K562 (cell line): ENCODE measurements around the gene ATXN7. TPM values are rescaled to one million over a fixed set of nuclear protein-coding genes. Genes with fewer than 3 reads are reported as not detected.
A peak's percentile ranks its signal among the peaks of the same experiment; 100 is the strongest.

Source experiments
- ATAC-seq: fragments of 200-7000 bp; cut with Tn5 transposase; 3 replicates; pipeline ENCODE4 v1.9.1; 2020; ENCODE audit warnings: moderate library complexity
- BruUV-seq: library from RNA; stranded (reverse); fragments of 400-500 nt; replicated peaks from 2 replicates; lab custom pipeline; 2021; lab: Mats Ljungman, UMichigan
- CTCF ChIA-PET: fragments of 300-600 bp; formaldehyde crosslinking; extraction: SDS; loops from one replicate; lab custom pipeline; 2021; ENCODE audit warnings: low intra/inter-chr PET ratio; lab: Yijun Ruan, JAX
- POLR2A ChIA-PET: fragments of 300-600, 350-650 bp; sonication (Branson Sonifier 250); formaldehyde crosslinking; extraction: SDS; loops from one replicate; lab custom pipeline; 2021; ENCODE audit warnings: antibody characterized with exemption, inconsistent platforms; lab: Yijun Ruan, JAX
- DNase-seq, 4 experiments: peaks; one replicate each; pipeline versions ENCODE4 v3.0.0 to v3.0.0-alpha.2; 2011 to 2018; ENCODE audit warnings: low spot score in 3 of 4, mixed read lengths in 3 of 4; ENCODE audit errors: extremely low read depth in 1 of 4
- FAIRE-seq: peaks from 2 replicates; lab custom pipeline; 2011; peaks lifted over from hg19 to GRCh38; lab: Jason Lieb, UNC
- H2AFZ ChIP-seq: 2 replicates; pipeline ENCODE4 v1.6.0; 2011; ENCODE audit warnings: low read depth, low read length, control low read depth, inconsistent platforms
- H3K27ac ChIP-seq: fragments of 200-600 bp; 3 replicates; pipeline ENCODE4 v1.8.0; 2011; ENCODE audit warnings: low read depth, mild to moderate bottlenecking, control low read depth, inconsistent platforms, low read length, moderate library complexity, mixed read lengths; ENCODE audit errors: extremely low read depth
- H3K27me3 ChIP-seq, 2 experiments: fragments of 300-600 bp in 1 of 2; 2 replicates in 1 of 2; 3 replicates in 1 of 2; pipeline versions ENCODE4 v1.6.0 to v1.8.0; 2011; ENCODE audit warnings: inconsistent platforms in 2 of 2, low read length in 2 of 2, mild to moderate bottlenecking in 1 of 2, mixed read lengths in 1 of 2, moderate library complexity in 1 of 2; ENCODE audit not compliant: control insufficient read depth in 2 of 2, insufficient read depth in 2 of 2
- H3K36me3 ChIP-seq: fragments of 300-600 bp; 3 replicates; pipeline ENCODE4 v1.8.0; 2011; ENCODE audit warnings: mild to moderate bottlenecking, low read length, inconsistent platforms; ENCODE audit not compliant: control insufficient read depth, insufficient read depth
- H3K4me1 ChIP-seq, 2 experiments: fragments of 200-600 bp in 1 of 2; replicated peaks in 1 of 2; 2 replicates in 1 of 2; 3 replicates in 1 of 2; pipeline versions ENCODE4 v1.5.1 to v1.8.0; 2011; ENCODE audit warnings: inconsistent platforms in 2 of 2, low read length in 2 of 2, mild to moderate bottlenecking in 1 of 2, mixed read lengths in 1 of 2, moderate library complexity in 1 of 2; ENCODE audit not compliant: control insufficient read depth in 2 of 2, insufficient read depth in 2 of 2
- H3K4me2 ChIP-seq: 2 replicates; pipeline ENCODE4 v1.6.1; 2011; ENCODE audit warnings: low read length, control low read depth, inconsistent platforms, mixed read lengths; ENCODE audit not compliant: insufficient read depth
- H3K4me3 ChIP-seq: fragments of 200-600 bp; sonication (generic), shearing (Covaris generic); 2 replicates; pipeline ENCODE4 v1.5.1; 2016; ENCODE audit warnings: control low read depth, inconsistent platforms
- H3K79me2 ChIP-seq: fragments of 200-600 bp; 3 replicates; pipeline ENCODE4 v1.8.0; 2011; ENCODE audit warnings: low read length, inconsistent platforms; ENCODE audit not compliant: control insufficient read depth, insufficient read depth
- H3K9ac ChIP-seq, 2 experiments: 2 replicates each; pipeline versions ENCODE4 v1.6.0 to v1.6.1; 2011; ENCODE audit warnings: low read depth in 2 of 2, low read length in 2 of 2, control low read depth in 1 of 2, inconsistent platforms in 1 of 2, mild to moderate bottlenecking in 1 of 2, mixed read lengths in 1 of 2; ENCODE audit not compliant: insufficient read depth in 1 of 2
- H3K9me1 ChIP-seq: one replicate; pipeline ENCODE4 v1.6.0; 2011; ENCODE audit warnings: inconsistent platforms, mild to moderate bottlenecking, low read length, moderate library complexity; ENCODE audit not compliant: control insufficient read depth, insufficient read depth
- H3K9me3 ChIP-seq: replicated peaks from 2 replicates; pipeline ENCODE4 v1.5.1; 2011; ENCODE audit warnings: low read depth, low read length, inconsistent platforms; ENCODE audit not compliant: control insufficient read depth, insufficient read depth
- H4K20me1 ChIP-seq: replicated peaks from 2 replicates; pipeline ENCODE4 v1.6.1; 2011; ENCODE audit warnings: low read length, inconsistent platforms, mixed read lengths; ENCODE audit not compliant: control insufficient read depth, insufficient read depth
- RUNX1 ChIP-seq: sonication (generic); IDR thresholded peaks from 2 replicates; pipeline ENCODE4 v1.6.1; 2016; ENCODE audit warnings: antibody characterized with exemption, low read depth
- ZBTB11 ChIP-seq, 3 experiments: fragments of 200-800 bp in 1 of 3; fragments of 250-450 bp in 1 of 3; fragments of 450-650 bp in 1 of 3; sonication (Bioruptor Pico) in 1 of 3; sonication (Bioruptor generic) in 1 of 3; formaldehyde crosslinking in 1 of 3; IDR thresholded peaks; 2 replicates each; pipeline versions ENCODE4 v1.6.1 to v1.8.0; 2016 to 2022; ENCODE audit warnings: mild to moderate bottlenecking in 2 of 3, missing genetic modification characterization in 2 of 3, missing compliant biosample characterization in 1 of 3, moderate library complexity in 1 of 3
- WGBS: fragments of 100-300 bp; shearing (Covaris generic); methylation state at CpG from one replicate; pipeline ENCODE4 v1.1.6; 2016; ENCODE audit warnings: low coverage, mixed read lengths; ENCODE audit not compliant: insufficient coverage; ENCODE audit errors: missing lambda C conversion rate; 5-methylcytosine and 5-hydroxymethylcytosine counted together
- in situ Hi-C: fragments of 300-500 bp; cut with MboI; formaldehyde crosslinking; loops from 4 replicates; pipeline ENCODE4 v1.15.0; 2018; ENCODE audit warnings: inconsistent platforms, mixed read lengths
- intact Hi-C: fragments of 100-400 bp; cut with micrococcal nuclease; formaldehyde crosslinking; loops from 2 replicates; pipeline ENCODE4 v1.14.2; 2022
- polyA plus RNA-seq, 8 experiments: library from polyadenylated mRNA; depleted of rRNA in 4 of 8; stranded (reverse) in 5 of 8; unstranded in 3 of 8; fragments of >200 nt; fragmentation: Nextera tagmentation in 2 of 8; fragmentation: Illumina TruSeq in 1 of 8; extraction: Ambion mirVana in 2 of 8; extraction: Trizol in 1 of 8; gene quantifications; 2 replicates each; pipeline versions ENCODE4 v1.2.1 to v1.2.3, GENCODE V29; 2011 to 2014; ENCODE audit warnings: inconsistent platforms in 1 of 8, missing spikeins in 1 of 8
- total RNA-seq, 7 experiments: library from RNA; depleted of rRNA in 6 of 7; stranded (reverse); fragments of >200 nt in 6 of 7; fragmentation: Illumina TruSeq in 2 of 7; extraction: Trizol in 2 of 7; gene quantifications; 2 replicates each; pipeline versions ENCODE4 v1.2.1 to v1.2.3, GENCODE V29; 2011 to 2021; ENCODE audit warnings: low replicate concordance in 1 of 7

The ATXN7 gene
- total and polyA plus RNA-seq, 9 of the 15 experiments (the other 6 are each of a cell fraction or from before 2014, with no cell fraction given): 0.41 to 9.2 (median 6.7) TPM

DNA sequence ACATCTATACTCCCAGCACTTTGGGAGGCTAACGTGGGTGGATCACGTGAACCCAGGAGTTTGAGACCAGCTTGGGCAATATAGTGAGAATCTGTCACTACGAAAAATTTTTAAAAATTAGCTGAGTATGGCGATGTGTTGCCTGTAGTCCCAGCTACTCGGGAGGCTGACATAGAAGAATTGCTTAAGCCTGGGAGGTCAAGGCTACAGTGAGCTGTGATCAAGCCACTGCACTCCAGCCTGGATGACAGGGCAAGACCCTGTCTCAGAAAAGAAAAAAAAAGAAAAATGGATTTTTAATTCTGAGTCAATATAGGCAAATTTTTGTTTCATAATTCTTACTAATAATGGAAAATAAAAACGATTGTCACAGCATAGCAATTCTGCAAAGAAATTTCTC, 31.3 kb upstream of the ATXN7 start:
- Histone ChIP-seq H3K4me1 (no peaks in the 10 kb centered on the region), H3K9me3 (no peaks in the 10 kb centered on the region), H3K4me2 (no peak overlapping the region), H3K4me3 (no peak overlapping the region), H3K79me2 (no peaks in the 10 kb centered on the region), H4K20me1 (no peaks in the 10 kb centered on the region), H3K36me3 (peaks cover 46% of the 10 kb centered on the region; the same call in 1 of the 3 replicates), H3K27ac (no peak overlapping the region), H2AFZ (no peak overlapping the region), H3K9me1 (no peaks in the 10 kb centered on the region), H3K9ac (no peak overlapping the region), H3K27me3 (no peaks in the 10 kb centered on the region)
- 77% methylated on average over 6 of the region's 6 CpGs for WGBS
- POLR2A ChIA-PET: no interaction called here
- DNase-seq (no peak), FAIRE-seq (no peak), ATAC-seq (no peak)
- intact Hi-C loops: no loop called here
- CTCF ChIA-PET: no interaction called here
- no TSS peak for BruUV-seq
- in situ Hi-C loops: no loop called here
- peak in 1 of 3 experiments; percentile 64; a peak in 2 of 6 replicates for TF ChIP-seq ZBTB11 (CRISPR knock-in tag; IDR thresholded peaks at IDR 0.05)
- no peak for TF ChIP-seq RUNX1
